Keratinocyte (primary cell): ENCODE data around the gene RSPH9. TPM values are rescaled to one million over a fixed set of nuclear protein-coding genes. Genes with fewer than 3 reads are reported as not detected.
A peak's percentile ranks its signal among the peaks of the same experiment; 100 is the strongest.

ENCODE experiments used
- DNase-seq: peaks from one replicate; pipeline ENCODE4 v3.0.0-alpha.2; 2011; ENCODE audit warnings: low read depth, missing footprints, low spot score
- FAIRE-seq: peaks from 2 replicates; lab custom pipeline; 2011; peaks lifted over from hg19 to GRCh38; lab: Jason Lieb, UNC
- H2AFZ ChIP-seq: 2 replicates; pipeline ENCODE4 v1.6.0; 2012; ENCODE audit warnings: low read length, control low read depth, inconsistent platforms; ENCODE audit not compliant: control insufficient read depth
- H3K27ac ChIP-seq: 2 replicates; pipeline ENCODE4 v1.5.1; 2011; ENCODE audit warnings: low read length; ENCODE audit not compliant: control insufficient read depth, insufficient read depth
- H3K27me3 ChIP-seq: 3 replicates; pipeline ENCODE4 v1.6.0; 2011; ENCODE audit warnings: low read length; ENCODE audit not compliant: control insufficient read depth, insufficient read depth; ENCODE audit errors: extremely low read depth
- H3K36me3 ChIP-seq, 2 experiments: 2 replicates in 1 of 2; 3 replicates in 1 of 2; pipeline ENCODE4 v1.5.1; 2011; ENCODE audit warnings: low read length in 2 of 2, mild to moderate bottlenecking in 1 of 2; ENCODE audit not compliant: control insufficient read depth in 2 of 2, insufficient read depth in 2 of 2; ENCODE audit errors: extremely low read depth in 1 of 2
- H3K4me1 ChIP-seq: 3 replicates; pipeline ENCODE4 v1.5.1; 2011; ENCODE audit warnings: low read length; ENCODE audit not compliant: control insufficient read depth, insufficient read depth; ENCODE audit errors: extremely low read depth
- H3K4me2 ChIP-seq: 3 replicates; pipeline ENCODE4 v1.6.0; 2011; ENCODE audit warnings: low read depth, low read length; ENCODE audit not compliant: control insufficient read depth, insufficient read depth; ENCODE audit errors: extremely low read depth
- H3K4me3 ChIP-seq, 3 experiments: fragments of 200-600 bp in 1 of 3; sonication (generic) in 1 of 3; 2 replicates in 2 of 3; 3 replicates in 1 of 3; pipeline ENCODE4 v1.5.1; 2011 to 2016; ENCODE audit warnings: low read length in 3 of 3, mild to moderate bottlenecking in 3 of 3, control low read depth in 2 of 3, inconsistent platforms in 1 of 3, low read depth in 1 of 3, mixed read lengths in 1 of 3, mixed run types in 1 of 3, moderate library complexity in 1 of 3; ENCODE audit not compliant: control insufficient read depth in 2 of 3, insufficient read depth in 2 of 3; ENCODE audit errors: extremely low read depth in 1 of 3
- H3K79me2 ChIP-seq: 2 replicates; pipeline ENCODE4 v1.6.0; 2012; ENCODE audit warnings: low read length; ENCODE audit not compliant: control insufficient read depth, insufficient read depth
- H3K9ac ChIP-seq: 3 replicates; pipeline ENCODE4 v1.6.0; 2011; ENCODE audit warnings: low read length; ENCODE audit not compliant: control insufficient read depth, insufficient read depth; ENCODE audit errors: extremely low read depth
- H3K9me1 ChIP-seq: 3 replicates; pipeline ENCODE4 v1.6.0; 2011; ENCODE audit warnings: low read length; ENCODE audit not compliant: control insufficient read depth, insufficient read depth; ENCODE audit errors: extremely low read depth
- H3K9me3 ChIP-seq: 2 replicates; pipeline ENCODE4 v1.5.1; 2012; ENCODE audit warnings: low read depth, low read length; ENCODE audit not compliant: control insufficient read depth
- H4K20me1 ChIP-seq: 3 replicates; pipeline ENCODE4 v1.6.0; 2011; ENCODE audit warnings: low read length; ENCODE audit not compliant: control insufficient read depth, insufficient read depth; ENCODE audit errors: extremely low read depth
- CTCF ChIP-seq, 3 experiments: IDR thresholded peaks in 1 of 3; conservative IDR thresholded peaks in 1 of 3; optimal IDR thresholded peaks in 1 of 3; 2 replicates in 2 of 3; 3 replicates in 1 of 3; pipeline versions ENCODE3 to v1.5.1; 2011; ENCODE audit warnings: low read length in 3 of 3, mild to moderate bottlenecking in 3 of 3, moderate library complexity in 2 of 3, control low read depth in 1 of 3, inconsistent platforms in 1 of 3; ENCODE audit not compliant: insufficient read depth in 2 of 3; ENCODE audit errors: extremely low read depth in 1 of 3
- EZH2 ChIP-seq: IDR thresholded peaks from one replicate; pipeline ENCODE4 v1.6.1; 2012; ENCODE audit warnings: inconsistent platforms, mild to moderate bottlenecking, low read length, moderate library complexity
- dilution Hi-C: fragments of 300-500 bp; cut with MboI; formaldehyde crosslinking; loops from one replicate; pipeline ENCODE4 v1.7.0; 2020; ENCODE audit warnings: low sequenced_read_pairs; ENCODE audit not compliant: extremely low pct_ligation_motif_present
- polyA plus RNA-seq, 5 experiments: library from polyadenylated mRNA; depleted of rRNA in 3 of 5; stranded (reverse) in 3 of 5; stranded (forward) in 1 of 5; unstranded in 1 of 5; fragments of >200 nt; gene quantifications; 1 replicate in 1 of 5; 2 replicates in 3 of 5; 3 replicates in 1 of 5; pipeline versions ENCODE4 v1.2.1 to v1.2.3, GENCODE V29; 2011 to 2012; ENCODE audit warnings: missing spikeins in 2 of 5, low read depth in 1 of 5, low replicate concordance in 1 of 5

The RSPH9 gene
- polyA plus RNA-seq, 1 donor (not counting 4 experiments of a cell fraction or from before 2014, with no cell fraction given) = not detected

- Histone ChIP-seq H2AFZ (no peak overlapping the region), H4K20me1 (no peaks in the 10 kb centered on the region), H3K9me3 (no peaks in the 10 kb centered on the region), H3K36me3 (peaks cover 25% of the 10 kb centered on the region in 2 experiments), H3K9me1 (no peaks in the 10 kb centered on the region), H3K27me3 (no peaks in the 10 kb centered on the region), H3K4me1 (peaks cover 11% of the 10 kb centered on the region), H3K79me2 (no peaks in the 10 kb centered on the region), H3K9ac (no peak overlapping the region), H3K4me3 (no peak overlapping the region), H3K27ac (no peak overlapping the region), H3K4me2 (no peak overlapping the region)
- FAIRE-seq (no peak), DNase-seq (peak; percentile 68)
- no peak for TF ChIP-seq EZH2
- no peak for TF ChIP-seq CTCF (optimal IDR thresholded peaks at IDR 0.05 in 1 of 3, IDR thresholded peaks at IDR 0.05 in 1 of 3, conservative IDR thresholded peaks at IDR 0.05 in 1 of 3; ENCODE audit: extremely low read depth in 1 of 3, insufficient read depth in 2 of 3, low read length in 3 of 3)
- dilution Hi-C loops = no loop called here
Measured at GRCh38 chr6:43604174-43604573, 40.7 kb upstream of the RSPH9 start.

GRCh38 chr6:43606019-43606418, 38.8 kb upstream of the RSPH9 start:
- dilution Hi-C loops = no loop called here

More at GRCh38 chr6:43606019-43606418, 38.8 kb upstream of the RSPH9 start:
- no peaks in the 10 kb centered on the region for H3K9me3 ChIP-seq
- no peak overlapping the region for H2AFZ ChIP-seq
- FAIRE-seq (no peak), DNase-seq (no peak)
- no peaks in the 10 kb centered on the region for H3K27me3 ChIP-seq
- H3K27ac ChIP-seq = no peak overlapping the region
- no peak overlapping the region for H3K4me2 ChIP-seq
- no peaks in the 10 kb centered on the region for H3K79me2 ChIP-seq
- H3K4me1 ChIP-seq = peaks cover 11% of the 10 kb centered on the region
- H3K9ac ChIP-seq = no peak overlapping the region
- H4K20me1 ChIP-seq = no peaks in the 10 kb centered on the region
- H3K36me3 ChIP-seq = peaks cover 26 to 27% of the 10 kb centered on the region in 2 experiments
- no peak for TF ChIP-seq CTCF (optimal IDR thresholded peaks at IDR 0.05 in 1 of 3, IDR thresholded peaks at IDR 0.05 in 1 of 3, conservative IDR thresholded peaks at IDR 0.05 in 1 of 3; ENCODE audit: extremely low read depth in 1 of 3, insufficient read depth in 2 of 3, low read length in 3 of 3)
- TF ChIP-seq EZH2 = no peak
- H3K9me1 ChIP-seq = no peaks in the 10 kb centered on the region
- no peak overlapping the region for H3K4me3 ChIP-seq
